GM19025 (cell line): ENCODE data around the gene PDGFRA.

ENCODE experiments used
- ATAC-seq: cut with Tn5 transposase; IDR thresholded peaks from one replicate; pipeline ENCODE4 v1.9.1; 2021; ENCODE audit warnings: mild to moderate bottlenecking, low read depth, moderate library complexity; ENCODE audit not compliant: unreplicated experiment

PDGFRA gene

DNA sequence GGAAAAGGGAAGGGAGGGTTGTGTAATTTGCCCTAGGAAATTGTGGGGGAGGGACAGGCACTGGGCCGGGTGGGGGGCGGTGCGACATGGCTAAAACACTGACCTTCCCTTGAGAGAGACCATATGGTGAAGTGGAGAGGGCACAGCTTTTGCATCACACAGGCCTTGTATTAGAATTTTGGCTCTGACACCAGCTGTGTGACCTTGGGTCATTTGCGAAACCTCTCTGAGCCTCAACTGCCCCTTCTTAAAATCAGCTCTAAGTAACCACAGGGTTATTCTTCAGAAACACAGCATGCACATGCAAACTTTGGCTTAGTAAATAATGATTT, 25.8 kb downstream of the PDGFRA start:
- ATAC-seq: no peak

DNA sequence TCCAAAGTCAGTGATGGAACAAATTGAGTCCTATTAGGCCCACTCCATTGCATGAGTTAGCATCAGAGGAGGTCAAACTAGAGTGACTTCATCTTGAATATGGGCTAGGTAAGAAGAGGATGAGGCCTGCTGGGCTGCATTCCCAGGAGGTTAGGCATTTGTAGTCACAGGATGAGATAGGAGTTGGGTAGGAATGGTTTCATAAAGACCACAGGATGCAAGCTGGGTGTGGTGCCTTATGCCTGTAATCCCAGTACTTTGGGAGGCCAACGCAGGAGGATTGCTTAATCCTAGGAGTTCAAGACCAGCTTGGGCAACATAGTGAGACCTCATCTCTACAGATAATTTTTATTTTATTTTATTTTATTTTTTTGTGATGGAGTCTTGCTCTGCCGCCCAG, 26.8 kb downstream of the PDGFRA start:
- no peak for ATAC-seq

DNA sequence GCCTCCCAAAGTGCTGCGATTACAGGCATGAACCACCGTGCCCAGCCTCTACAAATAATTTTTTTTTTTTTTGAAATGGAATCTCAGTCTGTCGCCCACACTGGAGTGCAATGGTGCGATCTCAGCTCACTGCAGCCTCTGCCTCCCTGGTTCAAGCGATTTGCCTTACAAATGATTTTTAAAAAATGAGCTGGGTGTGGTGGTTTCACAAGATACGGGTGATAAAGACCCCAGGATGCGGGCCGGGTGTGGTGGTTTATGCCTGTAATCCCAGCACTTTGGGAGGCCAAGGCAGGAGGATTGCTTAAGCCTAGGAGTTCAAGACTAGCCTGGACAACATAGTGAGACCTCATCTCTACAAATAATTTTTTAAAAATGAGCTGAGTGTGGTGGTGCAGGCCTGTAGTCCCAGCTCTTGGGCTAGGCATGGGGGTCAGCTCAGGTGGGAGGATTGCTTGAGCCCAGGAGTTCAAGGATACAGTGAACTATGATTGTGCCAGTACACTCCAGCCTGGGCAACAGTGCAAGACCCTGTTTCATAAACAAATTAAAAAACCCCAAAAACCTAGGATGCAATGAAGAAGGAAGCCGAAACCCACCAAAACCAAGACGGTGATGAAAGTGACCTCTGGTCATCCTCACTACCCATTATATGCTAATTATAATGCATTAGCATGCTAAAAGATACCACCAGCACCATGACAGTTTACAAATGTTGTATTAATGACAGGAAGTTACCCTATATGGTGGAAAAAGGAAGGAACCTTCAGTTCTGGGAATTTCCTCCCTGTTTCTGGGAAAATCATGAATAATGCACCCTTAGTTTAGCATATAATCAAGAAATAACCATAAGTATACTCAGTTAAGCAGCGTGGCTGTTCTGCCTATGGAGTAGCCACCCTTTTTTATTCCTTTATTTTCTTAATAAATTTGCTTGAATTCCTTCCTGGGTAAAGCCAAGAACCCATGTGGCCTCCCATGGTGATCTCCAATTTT, 27.7 kb downstream of the PDGFRA start:
- no peak for ATAC-seq

DNA sequence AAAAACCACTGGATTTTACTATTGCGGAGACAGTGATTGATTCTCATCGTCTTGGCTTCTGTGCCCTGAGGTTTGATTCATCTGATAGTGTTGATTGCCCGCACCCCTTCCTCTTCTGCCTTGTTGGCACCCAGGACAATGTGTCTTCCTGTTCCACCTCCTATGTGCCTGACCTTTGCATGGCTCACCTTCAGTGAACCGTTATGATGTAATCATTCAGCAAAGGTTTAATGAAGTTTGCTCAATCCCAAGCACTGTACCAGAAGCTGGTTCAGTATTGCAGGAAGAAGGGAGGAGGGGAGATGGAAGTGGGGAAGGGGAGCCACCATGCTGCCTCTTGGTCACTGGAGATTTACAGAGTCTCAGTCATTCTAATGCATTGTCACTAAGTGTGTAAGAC, 36.3 kb downstream of the PDGFRA start:
- ATAC-seq: no peak

DNA sequence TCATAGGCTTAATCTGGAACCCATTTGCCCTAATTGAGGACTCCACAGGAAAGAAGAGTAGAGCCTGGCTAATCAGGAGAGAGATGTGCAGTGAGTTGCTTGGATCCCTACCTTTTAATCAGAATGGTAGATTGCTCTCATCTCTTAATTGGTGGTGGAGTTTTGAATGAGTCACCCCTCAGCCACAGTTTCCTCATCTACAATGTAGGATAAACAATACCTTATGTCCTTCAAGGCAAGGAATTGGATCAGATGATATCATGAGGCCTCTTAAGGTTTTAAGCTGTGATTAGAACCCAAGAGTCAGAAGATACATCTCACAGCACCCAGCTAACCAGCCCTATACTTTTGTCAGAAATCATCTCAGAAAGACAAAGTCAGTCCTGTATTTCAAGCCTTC, 39.1 kb downstream of the PDGFRA start:
- no peak for ATAC-seq

DNA sequence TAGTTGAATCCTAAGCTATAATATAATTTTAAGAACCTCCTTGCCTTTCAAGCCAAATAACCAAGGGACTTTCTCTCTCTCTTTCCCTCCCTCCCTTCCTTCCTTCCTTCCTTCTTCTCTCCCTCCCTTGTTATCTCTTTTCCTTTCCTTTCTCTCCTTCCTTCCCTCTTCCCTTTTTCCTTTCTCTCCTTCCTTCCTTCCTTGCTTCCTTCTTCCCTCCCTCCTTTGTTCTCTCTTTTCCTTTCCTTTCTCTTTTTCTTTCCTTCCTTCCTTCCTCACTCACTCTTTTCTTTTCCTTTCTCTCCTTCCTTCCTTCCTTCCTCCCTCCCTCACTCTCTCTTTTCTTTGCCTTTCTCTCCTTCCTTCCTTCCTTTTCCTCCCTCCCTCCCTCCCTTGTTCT, 42.4 kb downstream of the PDGFRA start:
- ATAC-seq: no peak

DNA sequence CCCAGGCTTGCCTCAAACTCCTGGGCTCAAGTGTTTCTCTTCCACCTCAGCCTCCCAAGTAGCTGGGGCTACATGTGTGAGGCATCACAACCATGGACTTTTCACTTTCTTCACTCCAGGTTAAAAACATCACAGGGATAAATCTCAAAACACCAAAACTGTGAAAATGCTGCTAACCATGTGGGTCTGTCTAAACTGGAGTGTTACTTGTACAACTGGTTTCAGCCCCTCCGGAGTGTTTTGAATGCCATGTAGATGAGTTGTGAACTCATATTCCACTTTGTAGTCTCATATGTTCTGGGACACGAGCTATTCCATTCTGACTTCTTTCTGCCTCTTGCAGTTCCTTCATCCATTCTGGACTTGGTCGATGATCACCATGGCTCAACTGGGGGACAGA, 43.0 kb downstream of the PDGFRA start:
- no peak for ATAC-seq

DNA sequence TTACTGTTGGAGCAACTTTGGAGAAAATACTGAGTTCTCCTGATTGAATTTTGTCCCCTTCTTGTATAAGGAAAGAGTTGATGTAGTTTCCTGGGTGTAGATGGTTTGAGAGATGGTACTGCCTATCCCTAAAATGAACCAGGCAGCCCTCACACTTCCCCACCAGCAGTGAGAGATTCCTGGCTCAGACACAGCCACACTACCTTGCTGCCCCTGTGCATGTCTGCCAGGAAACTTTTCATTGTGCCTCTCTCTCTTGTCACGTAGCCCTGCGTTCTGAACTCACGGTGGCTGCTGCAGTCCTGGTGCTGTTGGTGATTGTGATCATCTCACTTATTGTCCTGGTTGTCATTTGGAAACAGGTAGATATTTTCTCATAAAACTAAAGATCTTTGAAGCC, 45.2 kb downstream of the PDGFRA start:
- no peak for ATAC-seq

DNA sequence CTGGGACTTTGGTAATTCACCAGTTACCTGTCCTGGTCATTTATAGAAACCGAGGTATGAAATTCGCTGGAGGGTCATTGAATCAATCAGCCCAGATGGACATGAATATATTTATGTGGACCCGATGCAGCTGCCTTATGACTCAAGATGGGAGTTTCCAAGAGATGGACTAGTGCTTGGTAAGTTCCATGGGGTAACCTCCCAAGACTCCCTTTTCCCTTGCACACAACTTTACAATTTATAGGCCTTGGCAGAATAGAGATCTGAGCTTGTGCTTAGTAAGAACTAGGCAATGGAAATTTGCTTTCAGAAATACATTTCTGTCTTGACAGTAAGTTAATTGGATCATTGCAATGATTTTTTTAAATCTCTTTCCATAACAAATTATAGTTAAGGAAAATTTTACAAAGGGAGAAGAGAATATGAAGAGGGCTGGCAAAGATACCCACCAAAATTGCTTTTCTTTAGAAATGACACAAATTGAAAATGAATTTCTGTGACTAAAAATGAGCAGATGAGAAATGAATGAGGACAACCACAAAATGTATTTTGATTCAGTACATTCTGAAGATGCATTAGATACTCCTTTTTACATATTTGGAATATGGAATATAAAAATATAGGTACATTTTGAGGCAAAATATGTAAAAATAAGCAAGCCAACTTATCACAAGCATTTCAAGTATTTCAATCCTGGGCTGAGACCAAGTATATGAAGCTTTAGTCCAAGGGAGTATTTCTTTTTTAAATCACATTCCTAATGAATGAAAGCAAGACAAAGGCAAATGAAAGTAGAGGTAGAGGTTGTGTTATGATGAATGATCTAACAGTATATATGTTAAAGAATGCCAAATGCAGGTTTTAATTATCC, 45.9 kb downstream of the PDGFRA start:
- no peak for ATAC-seq

DNA sequence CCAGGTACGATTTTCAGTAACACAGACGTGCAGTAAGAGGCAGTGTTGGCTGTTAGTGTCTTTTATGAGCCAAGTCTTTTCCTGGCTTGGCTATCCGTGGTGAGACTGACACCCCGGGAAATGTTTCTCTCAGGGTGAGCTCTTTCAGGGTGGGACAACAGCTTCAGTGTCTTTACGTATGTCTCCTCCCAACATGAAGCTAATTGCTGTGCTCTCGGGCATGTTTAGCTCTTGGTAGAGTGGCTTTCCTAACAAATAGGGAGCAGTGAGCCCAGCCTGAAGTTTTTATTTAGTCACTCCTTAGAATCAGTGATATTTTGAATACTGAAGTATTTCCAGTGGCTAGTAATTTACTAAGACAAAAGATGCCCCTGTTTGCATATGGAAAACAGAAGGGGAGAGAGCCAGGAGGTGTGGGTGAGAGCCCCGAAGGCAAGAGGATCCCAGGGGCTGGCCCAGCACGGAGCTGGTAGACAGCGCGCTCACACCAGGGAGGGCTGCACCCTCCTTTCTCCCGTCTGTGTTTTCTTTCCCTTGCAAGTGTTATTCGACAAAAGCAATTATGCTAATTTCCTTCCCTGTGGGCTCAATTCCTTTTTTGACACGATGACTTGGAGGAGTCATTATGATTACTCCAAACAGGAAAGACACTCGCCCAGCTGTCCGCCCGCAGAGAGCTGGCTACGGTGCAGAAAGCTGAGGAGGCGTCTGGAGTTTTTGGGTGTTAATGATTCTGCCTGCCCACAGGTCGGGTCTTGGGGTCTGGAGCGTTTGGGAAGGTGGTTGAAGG, 47.7 kb downstream of the PDGFRA start:
- ATAC-seq: no peak

DNA sequence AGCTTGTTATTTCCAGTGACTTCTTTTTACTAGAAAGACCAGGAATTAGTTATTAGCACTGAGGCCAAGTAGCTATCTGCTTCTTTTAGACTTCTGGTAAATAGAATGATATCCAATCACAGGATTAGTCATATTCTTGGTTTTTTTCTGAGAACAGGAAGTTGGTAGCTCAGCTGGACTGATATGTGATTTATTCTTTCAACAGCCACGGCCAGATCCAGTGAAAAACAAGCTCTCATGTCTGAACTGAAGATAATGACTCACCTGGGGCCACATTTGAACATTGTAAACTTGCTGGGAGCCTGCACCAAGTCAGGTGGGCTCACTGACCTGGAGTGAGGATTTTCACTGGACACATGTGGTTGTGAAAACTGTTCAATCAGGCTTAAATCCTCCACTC, 48.6 kb downstream of the PDGFRA start:
- no peak for ATAC-seq

DNA sequence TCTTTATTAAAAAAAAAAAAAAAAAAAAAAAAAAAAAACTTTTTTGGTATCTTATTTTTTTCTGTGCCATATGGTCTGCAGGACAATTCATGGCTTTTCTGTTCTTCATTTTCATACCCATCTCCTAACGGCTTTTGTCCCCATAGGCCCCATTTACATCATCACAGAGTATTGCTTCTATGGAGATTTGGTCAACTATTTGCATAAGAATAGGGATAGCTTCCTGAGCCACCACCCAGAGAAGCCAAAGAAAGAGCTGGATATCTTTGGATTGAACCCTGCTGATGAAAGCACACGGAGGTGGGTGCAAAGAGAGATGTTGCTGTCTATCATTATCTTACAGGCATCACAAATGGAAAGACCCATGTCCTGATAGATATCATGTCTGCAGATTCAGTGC, 49.1 kb downstream of the PDGFRA start:
- no peak for ATAC-seq

DNA sequence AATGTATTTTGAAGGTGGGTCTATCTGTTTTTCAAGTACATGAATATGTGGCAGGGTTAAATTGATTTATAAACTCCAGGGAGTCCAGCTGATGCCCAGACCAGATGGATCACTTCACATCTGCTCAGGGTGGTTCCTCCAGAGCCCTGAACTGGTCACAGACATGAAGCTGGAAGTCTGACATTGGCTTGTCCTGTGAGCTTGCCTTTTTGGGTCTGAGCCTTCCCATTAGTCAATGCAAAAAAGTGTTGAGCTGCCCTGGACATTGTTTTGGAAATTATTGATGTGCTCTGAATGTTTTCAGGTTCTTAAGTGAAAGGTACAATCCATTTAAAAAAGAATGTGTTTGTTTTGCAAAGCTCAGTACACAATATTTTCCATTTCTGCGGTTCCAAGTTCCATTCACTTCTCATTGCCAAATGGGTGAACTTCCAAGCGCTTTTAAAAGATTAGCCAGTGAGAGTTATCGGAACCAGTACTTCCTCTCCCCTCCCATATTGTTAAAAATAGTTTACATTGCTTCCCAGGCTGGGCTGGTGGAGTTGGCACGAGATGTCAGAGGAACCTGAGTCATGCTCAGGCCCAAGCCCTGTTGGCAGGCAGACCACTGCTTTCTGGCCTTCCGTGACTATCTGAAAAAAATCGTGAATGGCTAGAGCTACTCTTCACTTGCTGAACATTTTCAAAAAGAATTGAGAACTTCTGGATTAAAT, 52.1 kb downstream of the PDGFRA start:
- no peak for ATAC-seq

DNA sequence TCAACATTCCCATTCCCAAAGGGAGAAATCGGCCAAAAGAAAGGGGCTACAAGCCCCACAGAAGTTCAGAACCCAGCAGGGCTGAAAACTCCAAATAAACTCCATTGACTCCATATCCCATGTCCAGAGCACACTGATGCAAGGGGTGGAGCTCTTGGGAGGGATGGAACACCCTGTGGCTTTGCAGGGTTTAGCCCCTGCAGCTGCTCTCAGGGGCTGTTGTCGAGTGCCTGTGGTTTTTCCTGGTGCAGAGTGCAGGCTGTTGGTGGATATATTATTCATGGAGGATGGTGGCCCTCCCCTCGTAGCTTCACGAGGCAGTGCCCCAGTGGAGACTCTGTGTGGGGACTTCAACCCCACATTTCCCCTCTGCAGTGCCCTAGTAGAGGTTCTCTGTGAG, 53.7 kb downstream of the PDGFRA start:
- no peak for ATAC-seq

DNA sequence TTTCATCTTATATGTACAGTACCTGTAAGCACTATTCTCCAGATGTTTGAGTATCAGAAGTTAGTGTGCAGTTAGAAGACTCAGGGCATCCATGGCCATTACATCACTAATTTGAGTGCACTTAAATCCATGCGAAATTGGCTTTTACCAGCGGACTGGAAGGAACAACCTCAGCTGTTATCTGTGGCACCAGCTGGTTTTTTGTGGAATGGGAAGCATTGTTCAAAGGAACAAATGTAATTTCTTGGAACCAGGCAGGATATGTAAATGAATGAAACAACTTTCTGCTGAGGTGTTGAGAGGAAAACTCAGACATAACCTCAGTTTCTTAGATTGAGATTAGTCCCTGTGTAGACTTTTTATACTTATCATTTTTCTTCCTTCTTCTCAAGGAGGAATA, 60.2 kb downstream of the PDGFRA start:
- ATAC-seq: no peak

DNA sequence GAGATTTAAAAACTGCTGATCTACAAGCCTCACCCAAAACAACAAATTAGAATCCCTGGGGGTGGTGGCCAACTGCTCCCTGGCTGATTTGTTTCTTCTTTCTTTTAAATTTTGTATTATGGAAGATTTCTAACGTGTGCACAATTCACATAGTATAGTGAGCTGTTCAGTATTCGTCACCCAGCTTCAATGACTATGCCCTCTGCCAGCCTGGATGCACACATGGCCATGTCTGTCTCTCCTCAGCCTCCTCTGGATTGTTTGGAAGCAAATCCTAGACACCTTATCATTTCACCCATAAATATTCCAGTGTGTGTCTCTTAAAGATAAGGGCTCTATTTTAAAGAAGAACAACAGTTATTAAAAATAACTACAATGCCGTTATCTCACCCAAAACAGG, 61.9 kb downstream of the PDGFRA start:
- no peak for ATAC-seq

DNA sequence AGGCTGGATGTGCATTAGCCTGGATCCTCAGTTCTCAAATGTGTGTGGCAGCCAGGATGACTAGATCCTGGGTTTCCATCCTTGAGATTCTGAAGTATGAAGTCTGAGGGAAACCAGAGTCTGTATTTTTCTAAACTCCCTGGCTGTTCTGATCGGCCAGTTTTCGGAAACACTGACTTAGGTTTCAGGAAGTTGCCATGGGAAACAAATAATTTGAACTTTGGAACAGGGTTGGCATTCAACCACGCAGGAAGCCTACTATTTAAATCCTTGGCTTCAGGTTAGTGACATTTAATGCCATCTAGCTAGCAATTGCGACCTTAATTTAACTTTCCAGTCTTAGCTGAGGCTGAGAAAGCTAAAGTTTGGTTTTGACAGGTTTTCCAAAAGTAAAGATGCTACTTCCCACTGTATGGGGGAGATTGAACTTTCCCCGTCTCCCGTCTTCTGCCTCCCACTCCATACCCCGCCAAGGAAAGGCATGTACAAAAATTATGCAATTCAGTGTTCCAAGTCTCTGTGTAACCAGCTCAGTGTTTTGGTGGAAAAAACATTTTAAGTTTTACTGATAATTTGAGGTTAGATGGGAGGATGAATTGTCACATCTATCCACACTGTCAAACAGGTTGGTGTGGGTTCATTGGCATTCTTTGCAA, 67.6 kb downstream of the PDGFRA start:
- no peak for ATAC-seq

DNA sequence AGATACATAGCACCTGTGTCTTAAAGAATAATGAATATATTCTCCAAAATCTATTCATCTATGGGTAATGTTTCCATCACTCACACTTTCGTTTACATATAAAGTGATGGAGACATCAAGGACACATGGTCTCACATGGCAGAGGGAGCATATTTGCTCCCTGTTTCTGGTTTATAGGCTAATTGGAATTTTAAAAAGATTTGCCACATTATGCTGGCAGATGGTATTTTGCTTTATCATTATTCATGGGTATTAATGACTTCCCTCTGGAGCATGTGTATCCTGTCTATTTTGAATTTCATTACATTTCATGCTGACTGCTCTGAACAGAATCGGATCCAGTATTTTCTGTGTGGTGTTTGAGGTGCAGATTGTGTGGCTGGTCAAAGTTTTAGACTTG, 79.0 kb downstream of the PDGFRA start:
- ATAC-seq: no peak
